H9 (cell line): Measurements from ENCODE around the gene OAF. TPM values are rescaled to one million over a fixed set of nuclear protein-coding genes. Genes with fewer than 3 reads are reported as not detected.

Experiments used
- DNase-seq: peaks from one replicate; pipeline ENCODE4 v3.0.0-alpha.2; 2017
- H2AFZ ChIP-seq: one replicate; pipeline ENCODE4 v1.6.1; 2013; ENCODE audit warnings: mild to moderate bottlenecking, low read length, control low read depth, moderate library complexity
- H2AK5ac ChIP-seq: 2 replicates; pipeline ENCODE4 v1.6.1; 2013; ENCODE audit warnings: low read length, control low read depth, mixed read lengths; ENCODE audit not compliant: insufficient read length
- H2BK120ac ChIP-seq: one replicate; pipeline ENCODE4 v1.6.1; 2013; ENCODE audit warnings: low read depth, mild to moderate bottlenecking, low read length, control low read depth, inconsistent platforms; ENCODE audit not compliant: poor library complexity, severe bottlenecking
- H2BK12ac ChIP-seq: 2 replicates; pipeline ENCODE4 v1.6.1; 2013; ENCODE audit warnings: low read length, control low read depth, mixed read lengths, low read depth; ENCODE audit not compliant: insufficient read length
- H2BK15ac ChIP-seq: 2 replicates; pipeline ENCODE4 v1.6.1; 2013; ENCODE audit warnings: low read depth, low read length, control low read depth
- H2BK20ac ChIP-seq: one replicate; pipeline ENCODE4 v1.6.1; 2013; ENCODE audit warnings: low read depth, mild to moderate bottlenecking, low read length, control low read depth, inconsistent platforms; ENCODE audit not compliant: poor library complexity, severe bottlenecking
- H2BK5ac ChIP-seq: 2 replicates; pipeline ENCODE4 v1.6.1; 2013; ENCODE audit warnings: low read length, control low read depth, mixed read lengths; ENCODE audit not compliant: insufficient read length
- H3K14ac ChIP-seq: 2 replicates; pipeline ENCODE4 v1.6.1; 2013; ENCODE audit warnings: low read length, control low read depth; ENCODE audit not compliant: insufficient read depth
- H3K18ac ChIP-seq: 2 replicates; pipeline ENCODE4 v1.6.1; 2013; ENCODE audit warnings: low read depth, mild to moderate bottlenecking, mixed read lengths, low read length, control low read depth; ENCODE audit not compliant: insufficient read length
- H3K23ac ChIP-seq: 2 replicates; pipeline ENCODE4 v1.6.1; 2013; ENCODE audit warnings: low read length, control low read depth, mixed read lengths, low read depth; ENCODE audit not compliant: insufficient read length
- H3K23me2 ChIP-seq: 2 replicates; pipeline ENCODE4 v1.6.1; 2013; ENCODE audit warnings: low read depth, mild to moderate bottlenecking, mixed read lengths, low read length, control low read depth; ENCODE audit not compliant: insufficient read length, poor library complexity, severe bottlenecking
- H3K27ac ChIP-seq: 2 replicates; pipeline ENCODE4 v1.5.1; 2013; ENCODE audit warnings: low read length, control low read depth, mixed read lengths, low read depth; ENCODE audit not compliant: insufficient read length
- H3K27me3 ChIP-seq: 2 replicates; pipeline ENCODE4 v1.6.1; 2013; ENCODE audit warnings: low read length, control low read depth, inconsistent platforms; ENCODE audit not compliant: insufficient read depth
- H3K4ac ChIP-seq: 2 replicates; pipeline ENCODE4 v1.6.1; 2013; ENCODE audit warnings: low read depth, mild to moderate bottlenecking, control low read depth, inconsistent platforms, low read length, moderate library complexity
- H3K4me1 ChIP-seq: 2 replicates; pipeline ENCODE4 v1.6.1; 2013; ENCODE audit warnings: low read length, control low read depth, inconsistent platforms; ENCODE audit not compliant: insufficient read depth
- H3K4me2 ChIP-seq: 2 replicates; pipeline ENCODE4 v1.6.1; 2013; ENCODE audit warnings: low read length, control low read depth, mixed read lengths; ENCODE audit not compliant: insufficient read length, insufficient read depth
- H3K56ac ChIP-seq: 2 replicates; pipeline ENCODE4 v1.6.1; 2013; ENCODE audit warnings: low read depth, mild to moderate bottlenecking, mixed read lengths, low read length, control low read depth; ENCODE audit not compliant: insufficient read length
- H3K79me1 ChIP-seq: 2 replicates; pipeline ENCODE4 v1.6.1; 2013; ENCODE audit warnings: low read depth, mild to moderate bottlenecking, moderate library complexity, low read length, control low read depth, inconsistent platforms; ENCODE audit not compliant: insufficient read depth, poor library complexity, severe bottlenecking
- H3K79me2 ChIP-seq: 2 replicates; pipeline ENCODE4 v1.6.1; 2013; ENCODE audit warnings: low read length, control low read depth, inconsistent platforms; ENCODE audit not compliant: insufficient read depth
- H3K9ac ChIP-seq: 2 replicates; pipeline ENCODE4 v1.6.1; 2013; ENCODE audit warnings: low read length, control low read depth, mixed read lengths; ENCODE audit not compliant: insufficient read length; ENCODE audit errors: extremely low read depth
- H3K9me3 ChIP-seq: one replicate; pipeline ENCODE4 v1.6.1; 2013; ENCODE audit warnings: low read depth, low read length, inconsistent platforms; ENCODE audit not compliant: control insufficient read depth
- H3T11ph ChIP-seq: one replicate; pipeline ENCODE4 v1.6.1; 2013; ENCODE audit warnings: mild to moderate bottlenecking, low read length, control low read depth, inconsistent platforms
- H4K20me1 ChIP-seq: one replicate; pipeline ENCODE4 v1.6.1; 2013; ENCODE audit not compliant: control insufficient read depth, insufficient read length, insufficient read depth
- H4K5ac ChIP-seq: 2 replicates; pipeline ENCODE4 v1.6.1; 2013; ENCODE audit warnings: low read depth, mild to moderate bottlenecking, mixed read lengths, low read length, control low read depth; ENCODE audit not compliant: insufficient read length
- H4K8ac ChIP-seq: replicated peaks from 2 replicates; pipeline ENCODE4 v1.6.1; 2013; ENCODE audit warnings: low read length, control low read depth, mixed read lengths, low read depth; ENCODE audit not compliant: insufficient read length
- H4K91ac ChIP-seq: 2 replicates; pipeline ENCODE4 v1.6.1; 2013; ENCODE audit warnings: low read depth, mild to moderate bottlenecking, moderate library complexity, mixed read lengths, low read length, control low read depth; ENCODE audit not compliant: insufficient read length
- H3K27ac Mint-ChIP-seq, 3 experiments: 2 replicates in 2 of 3; 3 replicates in 1 of 3; pipeline ENCODE4 v1.8.0; 2020 to 2021; ENCODE audit warnings: mixed read lengths in 3 of 3, mild to moderate bottlenecking in 1 of 3, moderate library complexity in 1 of 3
- H3K27me3 Mint-ChIP-seq: 2 replicates; pipeline ENCODE4 v1.8.0; 2021; ENCODE audit warnings: low read depth, mild to moderate bottlenecking, moderate library complexity, mixed read lengths
- H3K36me3 Mint-ChIP-seq, 3 experiments: 2 replicates in 2 of 3; 3 replicates in 1 of 3; pipeline ENCODE4 v1.8.0; 2020 to 2021; ENCODE audit warnings: low read depth in 3 of 3, mixed read lengths in 3 of 3; ENCODE audit not compliant: insufficient read depth in 1 of 3
- H3K4me1 Mint-ChIP-seq, 2 experiments: 2 replicates each; pipeline ENCODE4 v1.8.0; 2020; ENCODE audit warnings: mixed read lengths in 2 of 2
- H3K4me3 Mint-ChIP-seq, 2 experiments: 2 replicates in 1 of 2; 3 replicates in 1 of 2; pipeline ENCODE4 v1.8.0; 2020 to 2021; ENCODE audit warnings: mild to moderate bottlenecking in 2 of 2, mixed read lengths in 2 of 2, moderate library complexity in 1 of 2
- H3K9me3 Mint-ChIP-seq, 2 experiments: 2 replicates in 1 of 2; 3 replicates in 1 of 2; pipeline ENCODE4 v1.8.0; 2020; ENCODE audit warnings: mild to moderate bottlenecking in 2 of 2, mixed read lengths in 2 of 2, moderate library complexity in 1 of 2
- CTCF ChIP-seq: fragments of 200-600 bp; sonication (generic); conservative IDR thresholded peaks from 3 replicates; pipeline ENCODE4 v1.8.0; 2021; ENCODE audit warnings: antibody characterized with exemption, mild to moderate bottlenecking
- WGBS: extraction: QIAGEN DNeasy Blood & Tissue Kit; methylation state at CpG from one replicate; pipeline ENCODE4 v1.1.7; 2013; ENCODE audit warnings: missing lambda C conversion rate, low lambda C conversion rate, mixed read lengths; ENCODE audit not compliant: insufficient read length; ENCODE audit errors: extremely low coverage; 5-methylcytosine and 5-hydroxymethylcytosine counted together
- total RNA-seq: library from RNA; stranded (reverse); gene quantifications from 2 replicates; pipeline ENCODE4 v1.2.1, GENCODE V29; 2021

The OAF gene
- total RNA-seq, 1 experiment from 2014 or later, result 1.1 TPM

GRCh38 chr11:120183701-120184141 is 27.1 kb upstream of the OAF start:
- Mint-ChIP-seq H3K4me1 (peaks cover 31 to 61% of the 10 kb centered on the region in 2 experiments), H3K9me3 (no peaks in the 10 kb centered on the region; a peak in 1 of 5 replicates), H3K27me3 (peaks cover 96% of the 10 kb centered on the region), H3K36me3 (no peaks in the 10 kb centered on the region), H3K27ac (no peak overlapping the region), H3K4me3 (no peak overlapping the region)
- no peak overlapping the region for H2BK15ac ChIP-seq
- no peak overlapping the region for H3K9ac ChIP-seq
- no peaks in the 10 kb centered on the region for H3K79me1 ChIP-seq
- no peak overlapping the region for H4K8ac ChIP-seq
- H3K18ac ChIP-seq, result no peak overlapping the region
- no peaks in the 10 kb centered on the region for H3K9me3 ChIP-seq
- H3K27me3 ChIP-seq, result peaks cover 8% of the 10 kb centered on the region
- H4K91ac ChIP-seq, result no peak overlapping the region
- H3K23me2 ChIP-seq, result no peaks in the 10 kb centered on the region
- no peak overlapping the region for H3K27ac ChIP-seq
- no CpG with 5 or more reads among the region's 7 CpGs for WGBS
- H2AK5ac ChIP-seq, result no peak overlapping the region
- H2AFZ ChIP-seq, result no peak overlapping the region
- H3K4me2 ChIP-seq, result no peak overlapping the region
- no peaks in the 10 kb centered on the region for H4K20me1 ChIP-seq
- no peak overlapping the region for H2BK120ac ChIP-seq
- no peak overlapping the region for H4K5ac ChIP-seq
- H3K14ac ChIP-seq, result no peak overlapping the region
- H3K23ac ChIP-seq, result no peak overlapping the region
- no peak overlapping the region for H2BK20ac ChIP-seq
- TF ChIP-seq CTCF, result no peak
- H3T11ph ChIP-seq, result no peak overlapping the region
- DNase-seq, result no peak
- no peaks in the 10 kb centered on the region for H3K79me2 ChIP-seq
- no peak overlapping the region for H3K56ac ChIP-seq
- H3K4me1 ChIP-seq, result no peaks in the 10 kb centered on the region; the same call in 1 of the 2 replicates
- no peak overlapping the region for H2BK12ac ChIP-seq
- H2BK5ac ChIP-seq, result no peak overlapping the region
- no peak overlapping the region for H3K4ac ChIP-seq
